Nucleus accumbens (tissue), 56 donors: ENCODE results near the gene BEST3.
A peak's percentile ranks its signal among the peaks of the same experiment; 100 is the strongest.

Experiments used
- DNase-seq, 56 donors: peaks; one replicate each; lab custom pipeline; 2025; lab: John Stamatoyannopoulos, UW

BEST3 gene

DNA sequence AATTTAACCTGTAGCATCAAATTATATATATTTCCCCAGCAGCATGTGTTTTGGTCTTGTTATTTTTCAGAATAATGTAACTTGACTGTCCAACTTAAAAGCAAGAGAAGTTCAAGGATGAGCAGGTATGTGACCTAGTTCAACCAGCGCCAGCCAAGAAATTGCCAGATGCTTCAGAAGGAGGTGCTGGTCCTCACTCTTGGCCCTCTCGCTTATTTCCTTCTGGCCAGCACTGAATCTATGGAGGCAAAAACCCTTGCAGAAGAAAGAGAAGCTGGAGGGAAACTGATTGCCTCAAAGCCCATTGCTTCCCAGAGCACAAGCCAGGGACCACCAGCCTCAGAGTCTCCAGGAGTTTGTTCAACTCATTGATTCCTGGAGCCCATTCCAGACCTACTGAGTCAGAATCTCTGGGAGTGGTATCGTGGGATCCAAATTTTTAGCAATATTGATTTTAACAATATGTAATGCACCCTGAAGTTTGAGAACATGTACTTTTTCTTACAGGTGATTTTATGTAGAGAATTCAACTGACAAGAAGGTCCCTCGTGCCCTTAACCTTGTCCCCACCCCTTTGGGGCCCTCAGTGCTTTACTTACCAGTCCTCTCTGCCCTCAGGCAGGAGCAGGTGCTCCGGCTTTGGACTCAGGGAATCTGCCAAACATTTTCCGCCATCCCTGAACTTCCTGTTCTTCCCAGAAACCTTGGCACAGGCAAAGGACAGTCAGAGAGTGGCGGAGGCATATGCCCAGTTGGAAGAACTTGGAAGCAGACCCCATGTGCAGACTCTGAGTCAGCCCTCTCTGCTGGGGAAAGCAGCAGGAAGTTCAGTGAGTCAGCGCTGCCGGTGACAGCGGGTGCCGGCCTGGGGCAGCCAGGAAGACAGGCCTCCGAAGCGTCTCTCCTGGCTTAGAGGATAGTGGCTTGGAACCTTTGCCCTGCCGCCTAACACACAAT, 10.4 kb downstream of the BEST3 start:
- peak in 9 of 56 donors; percentile 3 to 44 (median 10) for DNase-seq

DNA sequence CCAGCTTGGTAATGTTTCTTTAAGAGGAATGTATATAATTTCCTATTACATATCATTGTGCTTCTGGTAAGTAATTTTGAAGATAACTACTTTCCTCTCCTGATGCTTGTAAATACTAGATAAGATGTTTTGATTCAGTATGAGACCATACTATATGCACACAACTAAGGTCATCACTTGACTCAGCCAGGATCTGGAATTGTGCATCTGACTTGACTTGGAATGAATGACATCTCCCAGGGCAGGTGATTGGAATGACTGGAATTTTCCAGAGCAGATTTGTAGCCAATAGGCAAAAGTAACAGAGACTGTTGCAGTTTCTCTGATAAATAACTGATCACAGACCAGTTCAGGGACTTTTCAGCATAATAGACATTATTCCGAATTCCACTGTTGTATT, 11.1 kb downstream of the BEST3 start:
- no peak for DNase-seq

DNA sequence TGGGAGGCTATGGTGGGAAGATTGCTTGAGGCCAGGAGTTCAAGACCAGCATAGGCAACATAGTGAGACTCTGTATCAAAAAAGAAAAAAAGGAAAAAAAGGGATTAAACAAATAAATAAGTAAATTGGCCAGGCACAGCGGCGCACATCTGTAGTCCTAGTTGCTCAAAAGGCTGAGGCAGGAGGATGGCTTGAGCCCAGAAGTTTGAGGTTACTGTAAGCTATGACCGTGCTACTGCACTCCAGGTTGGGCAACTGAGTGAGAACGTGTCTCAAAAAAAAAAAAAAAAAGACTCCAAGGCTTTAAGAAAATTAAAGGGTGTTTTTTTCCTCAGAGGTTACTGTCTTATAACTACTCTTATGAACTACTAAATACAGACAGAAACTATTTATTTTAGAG, 11.7 kb downstream of the BEST3 start:
- DNase-seq = no peak

DNA sequence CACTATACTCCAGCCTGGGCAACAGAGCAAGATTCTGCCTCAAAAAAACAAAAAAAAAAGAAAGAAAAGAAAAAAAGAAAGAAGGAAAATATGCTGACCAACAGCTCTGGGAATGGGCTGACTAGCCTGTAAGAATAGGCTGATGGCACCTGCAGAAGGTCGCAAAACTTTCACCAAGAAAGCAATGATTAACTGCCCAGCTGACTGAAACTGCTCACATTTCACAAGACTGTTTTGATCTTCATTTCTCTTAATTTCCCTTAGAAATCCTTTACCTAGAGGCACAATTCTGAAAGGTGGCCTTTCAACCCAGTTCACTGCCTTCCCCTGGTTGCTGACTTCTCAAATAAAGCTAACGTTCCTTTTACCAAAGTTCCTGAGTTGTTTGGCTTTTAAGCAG, 12.4 kb downstream of the BEST3 start:
- no peak for DNase-seq

DNA sequence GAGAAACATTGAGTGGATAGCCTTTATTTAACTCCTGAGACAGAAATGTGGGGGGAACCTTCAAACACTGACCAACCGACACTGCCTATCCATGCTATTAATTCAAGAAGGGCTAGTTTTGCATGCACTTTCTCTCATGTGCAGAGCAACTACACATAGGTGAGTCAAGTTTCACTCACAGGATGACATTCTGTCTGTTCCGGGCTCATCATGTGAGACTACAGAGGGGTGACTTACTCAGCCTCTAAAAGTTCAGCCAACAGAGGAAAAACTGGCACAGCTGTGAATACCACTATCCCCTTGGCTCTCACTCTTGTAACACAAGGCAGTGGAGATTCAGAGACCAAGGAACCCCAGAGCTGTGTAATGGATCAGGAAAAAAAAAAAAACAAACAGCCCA, 13.3 kb downstream of the BEST3 start:
- no peak for DNase-seq

DNA sequence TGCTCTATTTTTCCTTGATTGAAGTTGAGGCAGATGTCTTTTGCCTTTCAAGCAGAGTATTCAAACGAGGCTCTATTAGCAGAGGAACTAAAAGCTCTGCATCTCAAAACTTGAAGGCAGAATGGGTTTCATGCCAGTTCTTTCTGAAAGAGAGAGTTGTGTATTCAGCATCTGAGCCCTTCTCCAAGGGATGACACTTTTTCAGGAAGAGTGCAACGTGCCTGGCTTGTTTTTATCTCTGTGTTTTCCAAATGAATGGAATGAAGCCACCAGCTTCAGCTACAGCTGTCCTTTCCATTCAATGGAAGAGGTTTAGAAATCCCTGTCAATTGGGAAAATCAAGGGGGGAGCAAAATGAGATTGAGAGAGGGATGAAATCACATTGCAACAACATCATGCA, 14.6 kb downstream of the BEST3 start:
- DNase-seq = peak in 2 of 56 donors; percentile 3

DNA sequence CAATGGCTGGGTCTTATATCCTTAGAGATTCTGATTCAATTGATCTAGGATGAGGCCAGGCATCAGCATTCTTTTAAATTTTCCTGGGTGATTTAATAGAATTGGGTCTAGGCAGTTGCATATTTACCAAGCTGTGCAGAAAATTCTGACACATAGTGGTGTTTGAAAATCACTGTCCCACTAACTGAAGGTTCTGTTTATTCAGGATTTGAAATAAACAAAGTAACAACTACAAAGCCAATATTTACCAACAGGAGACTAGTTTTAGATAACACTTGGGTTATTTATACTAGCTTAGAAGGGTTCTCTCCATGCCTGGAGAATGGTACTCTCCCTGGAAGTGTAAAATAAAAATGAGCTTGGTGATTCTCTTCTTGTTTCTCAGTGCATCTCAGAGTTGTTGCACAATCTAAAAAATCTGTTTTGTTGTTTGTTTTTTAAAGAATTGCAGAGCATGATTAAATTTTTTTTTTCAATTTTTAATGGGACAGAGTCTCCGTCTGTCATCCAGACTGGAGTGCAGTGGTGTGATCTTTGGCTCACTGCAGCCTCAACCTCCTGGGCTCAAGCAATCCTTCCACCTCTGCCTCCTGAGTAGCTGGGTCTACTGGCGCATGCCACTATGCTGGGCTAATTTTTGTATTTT, 16.9 kb downstream of the BEST3 start:
- DNase-seq = no peak

DNA sequence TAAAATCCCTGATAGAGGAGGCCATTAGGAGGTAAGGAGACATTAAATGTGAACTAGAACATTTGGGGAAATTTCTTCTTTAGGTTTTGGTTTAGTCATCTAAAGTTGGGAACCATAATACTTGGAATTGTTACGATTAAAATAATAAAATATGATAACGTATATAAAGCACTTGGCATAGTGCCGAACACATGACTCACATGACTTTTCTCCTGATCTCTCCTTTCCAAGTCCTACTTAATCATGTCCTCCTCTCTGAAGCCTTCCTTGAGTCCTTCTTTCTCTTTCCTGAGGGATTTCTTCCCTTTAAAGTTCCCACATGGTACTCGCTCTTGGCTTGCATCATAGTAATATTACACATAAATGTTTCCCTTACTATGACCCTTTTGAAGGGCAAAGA, 20.0 kb downstream of the BEST3 start:
- no peak for DNase-seq

DNA sequence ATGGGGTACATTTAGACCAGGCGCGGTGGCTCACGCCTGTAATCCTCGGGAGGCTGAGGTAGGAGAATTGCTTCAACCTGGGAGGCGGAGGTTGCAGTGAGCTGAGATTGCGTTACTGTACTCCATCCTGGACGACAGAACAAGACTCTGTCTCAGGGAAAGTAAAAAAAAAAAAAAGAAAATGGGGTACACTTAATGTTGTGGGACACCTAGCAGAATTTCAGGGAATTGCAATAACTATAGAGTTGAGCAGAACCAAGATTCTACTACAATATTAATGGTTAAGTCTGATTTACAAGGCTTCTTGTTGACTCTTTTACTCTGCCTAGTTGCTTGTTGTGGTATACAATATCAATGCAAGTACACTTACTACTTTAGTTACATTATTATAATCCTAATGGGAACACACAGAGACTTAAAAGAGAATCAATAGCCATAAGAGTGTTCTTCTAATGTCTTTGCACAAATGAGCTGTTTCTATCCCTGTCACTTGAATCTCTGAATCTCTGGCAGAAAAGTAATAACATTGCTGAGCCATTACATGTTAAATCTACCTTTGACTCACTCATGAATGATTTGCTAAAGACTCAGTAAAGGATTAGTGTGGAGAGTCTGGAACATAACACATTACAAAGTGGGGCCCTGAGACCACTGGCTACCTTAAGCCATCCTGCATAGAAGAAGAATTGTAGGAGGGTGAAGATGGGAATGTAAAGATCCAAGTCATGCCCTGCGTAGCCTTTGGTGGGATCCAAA, 22.7 kb downstream of the BEST3 start:
- DNase-seq = no peak

DNA sequence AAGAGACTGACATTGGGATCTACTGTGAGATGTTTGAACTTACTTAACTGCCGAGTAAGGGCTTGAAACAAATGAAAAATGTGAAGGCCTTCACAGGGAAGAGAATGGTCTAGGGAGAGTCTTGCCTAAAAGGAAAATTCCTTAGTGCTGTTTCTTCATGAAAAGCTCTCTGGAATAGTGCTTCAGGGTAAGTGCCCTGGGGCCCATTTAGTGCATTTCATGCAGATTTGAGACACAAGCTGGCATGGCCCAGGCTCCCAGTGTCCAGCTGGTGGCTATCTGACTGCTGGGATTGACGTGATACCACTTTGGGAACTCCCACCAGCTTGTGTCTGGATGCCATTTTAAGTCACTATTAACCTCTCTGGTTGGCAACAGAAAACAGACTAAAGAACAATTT, 26.9 kb downstream of the BEST3 start:
- no peak for DNase-seq

DNA sequence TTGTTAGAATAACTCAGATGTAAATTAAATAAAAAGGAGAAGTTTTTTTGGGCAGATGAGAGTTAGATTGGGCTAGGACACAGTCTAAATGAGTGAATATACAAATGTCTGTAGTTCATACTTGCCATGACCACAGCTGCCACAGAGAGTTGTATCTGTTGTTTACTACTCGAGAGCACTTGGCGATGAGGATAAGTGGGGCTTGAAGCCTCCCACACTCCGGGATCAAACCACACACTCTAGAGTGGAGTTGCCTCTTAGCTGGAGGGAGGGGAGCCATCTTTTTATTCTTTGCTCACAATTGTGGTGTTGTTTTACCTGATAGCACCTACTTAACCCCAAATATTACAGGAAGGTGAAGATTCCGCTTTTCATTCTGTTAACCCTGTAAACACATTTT, 27.5 kb downstream of the BEST3 start:
- DNase-seq = no peak

DNA sequence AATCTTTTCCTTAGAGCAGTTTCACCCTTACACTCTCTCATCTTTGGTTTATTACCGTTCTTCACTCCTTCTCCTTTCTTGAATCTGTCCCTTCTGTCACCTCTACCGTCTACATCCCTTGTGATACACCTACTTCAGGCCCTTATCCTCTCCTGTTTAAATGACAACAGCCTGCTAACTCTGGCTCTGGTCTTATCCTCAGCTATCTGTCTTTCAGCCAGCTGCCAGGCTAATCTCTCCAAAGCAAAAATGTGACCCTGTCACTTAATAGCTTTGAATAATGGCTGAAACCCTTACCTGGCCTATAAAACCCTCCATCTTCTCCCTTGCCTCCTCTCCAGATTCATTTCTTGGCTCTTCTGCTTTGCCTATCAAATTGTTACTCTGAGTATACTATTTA, 32.3 kb downstream of the BEST3 start:
- DNase-seq = no peak

DNA sequence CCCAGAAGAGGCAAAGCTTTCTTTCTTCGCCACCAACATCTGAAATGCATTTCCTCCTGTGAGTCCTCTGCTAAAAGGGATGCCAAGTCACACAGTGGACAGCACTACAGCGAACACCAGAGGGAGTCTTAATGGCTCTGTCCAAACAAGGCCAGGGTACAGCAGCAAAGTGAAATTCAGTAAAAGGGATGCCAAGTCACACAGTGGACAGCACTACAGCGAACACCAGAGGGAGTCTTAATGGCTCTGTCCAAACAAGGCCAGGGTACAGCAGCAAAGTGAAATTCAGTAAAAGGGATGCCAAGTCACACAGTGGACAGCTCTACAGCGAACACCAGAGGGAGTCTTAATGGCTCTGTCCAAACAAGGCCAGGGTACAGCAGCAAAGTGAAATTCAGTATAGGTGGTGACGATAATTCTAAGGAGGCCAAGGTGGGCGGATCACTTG, 34.1 kb downstream of the BEST3 start:
- DNase-seq = peak in 5 of 56 donors; percentile 3 to 22 (median 8)

DNA sequence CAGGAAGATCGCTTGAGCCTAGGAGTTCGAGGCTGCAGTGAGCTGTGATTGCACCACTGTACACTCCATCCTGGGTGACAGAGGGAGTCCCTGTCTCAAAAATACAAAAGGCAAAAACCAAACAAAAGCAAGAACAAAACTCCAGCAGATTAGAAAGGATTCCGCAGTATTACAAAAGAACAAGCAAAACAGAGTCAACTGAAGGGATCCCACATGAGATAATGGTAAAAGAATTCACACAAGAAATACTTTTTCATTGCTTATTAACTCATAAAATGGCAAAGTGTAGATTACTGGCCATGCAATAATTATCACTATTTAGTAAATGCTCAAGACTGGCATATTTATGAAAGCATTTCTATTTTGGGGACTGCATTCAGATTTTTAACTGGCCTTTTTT, 35.4 kb downstream of the BEST3 start:
- no peak for DNase-seq

DNA sequence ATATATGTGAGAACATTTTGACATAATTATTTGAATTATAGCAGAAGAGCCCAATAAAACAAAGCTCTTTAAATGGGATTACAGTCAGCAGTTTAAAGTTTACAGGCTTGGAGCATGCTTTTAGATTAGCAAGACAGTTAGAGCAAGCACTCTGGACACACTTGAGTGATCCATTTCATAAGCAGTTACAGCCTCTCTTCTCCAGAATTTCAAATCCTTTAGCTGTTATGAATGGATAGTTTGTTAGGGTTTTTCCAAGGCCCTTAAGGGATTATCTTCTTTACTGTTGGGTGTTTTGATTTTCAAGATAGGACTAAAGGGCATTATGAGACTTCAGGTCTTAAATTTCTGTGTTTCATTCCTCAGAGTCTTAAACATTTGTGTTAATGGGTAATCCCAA, 36.3 kb downstream of the BEST3 start:
- no peak for DNase-seq

DNA sequence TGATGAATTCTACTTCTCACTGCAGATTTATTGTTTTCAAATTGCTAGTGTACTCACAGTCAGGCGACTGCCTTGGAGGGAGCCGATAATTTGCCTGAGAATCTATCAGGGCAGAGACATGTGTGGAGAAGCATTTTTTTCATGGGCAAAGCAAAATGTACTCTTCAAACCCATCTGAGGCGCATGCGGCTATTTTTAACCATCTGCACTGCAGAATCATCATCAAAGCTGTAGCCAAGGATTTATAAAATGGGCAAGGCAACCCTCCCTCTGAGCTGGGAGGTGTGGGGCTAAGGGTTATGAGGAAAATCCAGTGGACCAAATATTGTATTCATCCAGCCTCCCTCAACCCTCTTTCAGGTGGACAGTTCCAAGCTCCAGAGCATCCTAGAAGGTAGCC, 37.7 kb downstream of the BEST3 start:
- DNase-seq = no peak

DNA sequence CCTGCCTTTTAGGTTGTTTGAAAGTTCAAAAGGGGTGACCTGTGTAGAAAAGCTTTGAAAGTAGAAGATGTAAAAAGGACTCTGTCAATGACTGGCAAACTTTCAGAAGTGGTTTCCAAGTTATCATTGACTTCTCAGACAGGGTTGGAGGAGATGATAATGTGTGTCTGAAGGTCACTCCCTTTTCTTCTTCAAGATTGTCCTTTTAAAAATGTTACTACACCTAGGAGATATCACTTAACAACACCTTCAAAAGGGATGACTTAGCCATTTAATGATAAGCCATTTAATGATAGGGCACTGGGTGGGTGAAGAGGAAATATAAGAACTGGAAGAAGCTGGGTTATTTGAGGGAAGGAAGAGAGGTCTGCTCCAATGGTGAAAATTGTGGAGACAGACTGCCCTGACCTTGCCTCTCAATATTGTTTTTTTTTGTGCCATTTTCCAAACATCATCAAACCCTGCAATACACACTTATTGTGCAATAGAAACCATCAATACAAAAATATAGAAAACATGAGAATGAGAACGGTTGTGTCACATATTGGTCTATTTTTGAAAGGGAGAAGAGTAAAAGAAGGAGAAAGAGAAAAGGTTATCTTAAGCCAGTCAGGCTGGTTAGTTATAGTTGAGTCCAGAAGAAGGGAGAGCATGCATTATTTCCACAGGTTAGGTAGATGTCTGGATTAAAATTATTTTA, 38.8 kb downstream of the BEST3 start:
- no peak for DNase-seq

DNA sequence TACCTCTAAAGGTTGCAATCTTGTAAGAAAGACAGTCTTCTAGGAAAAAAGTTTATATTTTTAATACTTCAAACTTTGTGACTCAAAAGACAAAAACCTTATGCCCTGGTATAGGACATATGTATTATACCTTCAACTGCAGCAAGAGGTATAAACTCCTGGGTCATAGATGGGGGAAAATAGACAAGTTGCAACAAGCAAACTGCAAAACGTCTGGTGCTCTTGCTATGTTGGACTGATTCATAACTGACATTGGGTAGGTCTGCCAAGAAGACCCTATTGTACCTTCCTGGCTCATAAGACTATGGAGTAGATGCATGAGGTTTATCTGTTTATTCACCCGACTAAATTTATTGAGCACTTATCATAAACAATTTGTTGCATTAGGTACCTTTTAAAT, 40.9 kb downstream of the BEST3 start:
- no peak for DNase-seq

DNA sequence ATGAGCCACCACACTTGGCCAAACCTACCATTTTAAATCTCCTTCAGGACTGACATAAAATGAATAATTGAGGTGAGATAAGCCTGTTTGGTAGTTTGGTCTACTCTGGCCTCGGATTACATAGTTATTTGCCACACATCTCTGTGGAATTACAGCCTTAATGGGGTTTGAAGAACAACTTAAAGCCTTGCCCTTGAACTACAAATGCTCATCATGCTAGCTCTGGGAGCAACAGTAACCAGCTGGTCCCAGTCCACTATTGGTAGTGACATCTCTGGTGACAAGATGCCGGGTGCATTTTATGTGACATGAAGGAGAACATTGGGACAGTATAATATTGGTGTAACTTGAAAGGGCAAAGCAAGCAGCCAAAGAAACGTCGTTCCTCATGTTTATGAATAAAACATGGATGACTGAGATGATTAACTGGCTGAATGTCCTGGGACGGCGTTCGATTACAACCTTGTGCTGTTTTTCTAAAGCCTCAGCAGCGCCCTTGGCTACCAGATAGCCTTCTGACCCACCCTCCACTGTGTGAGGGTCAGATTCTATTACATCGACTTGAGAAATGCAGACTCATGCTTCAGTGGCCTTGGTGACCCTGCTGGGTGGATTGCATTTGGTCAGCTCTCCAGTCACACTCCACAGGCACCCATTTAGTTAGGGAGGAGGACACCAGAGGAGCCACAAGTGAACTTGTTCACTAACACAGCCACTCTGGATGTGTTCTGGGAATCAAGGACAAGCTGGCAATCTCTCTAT, 41.5 kb downstream of the BEST3 start:
- DNase-seq = no peak
